GM04504 (cell line): ENCODE measurements around the gene TSHZ3.
A peak's percentile ranks its signal among the peaks of the same experiment; 100 is the strongest.

ENCODE experiments used
- DNase-seq: peaks from one replicate; pipeline ENCODE4 v3.0.0-alpha.2; 2012; ENCODE audit warnings: low read depth

TSHZ3 gene

DNA sequence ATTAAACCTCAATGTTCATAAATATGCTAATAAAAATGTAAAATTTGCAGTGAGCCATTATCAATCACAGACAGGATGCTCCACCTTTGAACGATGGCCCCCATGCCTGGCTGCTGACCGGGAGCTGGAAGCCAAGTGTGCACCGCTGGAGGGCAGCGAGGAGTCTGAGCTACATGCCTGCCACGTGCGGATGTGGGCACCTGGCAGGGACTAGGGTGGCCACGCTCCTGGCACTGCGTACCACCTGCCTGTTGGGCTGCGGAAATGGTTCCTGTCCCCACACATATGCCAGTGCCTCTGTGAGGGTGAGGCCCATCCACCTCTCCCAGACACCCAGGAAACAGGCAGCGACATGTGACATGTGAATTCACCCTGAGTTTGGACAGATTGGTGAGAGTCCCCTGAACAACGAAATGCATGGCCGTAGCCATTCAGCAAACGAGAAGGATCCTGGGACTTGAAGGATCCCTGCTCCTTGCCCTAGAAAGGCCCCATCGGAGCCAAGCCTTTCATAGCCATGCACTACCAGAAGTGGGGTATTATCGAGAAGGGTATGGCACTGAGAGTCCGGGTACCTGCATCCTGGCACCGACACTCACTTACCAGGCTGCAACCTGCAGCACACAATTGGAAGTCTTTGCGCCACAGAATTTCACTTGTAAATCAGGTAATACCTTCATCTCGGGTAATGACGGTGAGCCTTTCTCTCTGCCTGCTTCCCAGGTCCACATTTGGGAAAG is 35.8 kb downstream of the TSHZ3 start:
- no peak for DNase-seq

DNA sequence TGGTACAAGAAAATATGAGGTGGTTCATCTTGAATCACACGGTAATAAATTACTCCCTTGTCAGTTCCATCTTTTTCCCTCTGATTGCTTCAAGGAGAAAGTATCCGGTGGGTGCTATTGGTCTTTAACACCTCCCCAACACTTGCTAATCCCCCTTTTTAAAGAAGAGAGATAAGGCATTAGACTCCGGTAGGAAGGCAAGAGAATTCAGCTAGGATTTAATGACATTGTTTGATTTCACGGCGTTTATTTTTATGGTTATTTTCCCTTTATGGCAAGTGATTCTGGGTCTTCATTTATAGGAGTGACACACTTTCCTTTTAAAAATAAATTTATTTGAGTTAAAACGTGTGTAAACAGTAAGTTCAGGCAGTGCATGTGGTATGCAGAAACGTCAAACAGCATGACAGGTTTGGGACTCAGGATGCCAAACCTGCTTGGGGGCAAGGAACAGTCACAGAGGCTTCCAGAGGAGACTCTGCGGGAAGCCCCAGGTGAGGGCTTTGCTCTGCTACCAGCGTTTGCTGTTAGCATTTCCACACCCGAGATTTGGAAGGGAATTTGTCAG is 36.5 kb downstream of the TSHZ3 start:
- no peak for DNase-seq

DNA sequence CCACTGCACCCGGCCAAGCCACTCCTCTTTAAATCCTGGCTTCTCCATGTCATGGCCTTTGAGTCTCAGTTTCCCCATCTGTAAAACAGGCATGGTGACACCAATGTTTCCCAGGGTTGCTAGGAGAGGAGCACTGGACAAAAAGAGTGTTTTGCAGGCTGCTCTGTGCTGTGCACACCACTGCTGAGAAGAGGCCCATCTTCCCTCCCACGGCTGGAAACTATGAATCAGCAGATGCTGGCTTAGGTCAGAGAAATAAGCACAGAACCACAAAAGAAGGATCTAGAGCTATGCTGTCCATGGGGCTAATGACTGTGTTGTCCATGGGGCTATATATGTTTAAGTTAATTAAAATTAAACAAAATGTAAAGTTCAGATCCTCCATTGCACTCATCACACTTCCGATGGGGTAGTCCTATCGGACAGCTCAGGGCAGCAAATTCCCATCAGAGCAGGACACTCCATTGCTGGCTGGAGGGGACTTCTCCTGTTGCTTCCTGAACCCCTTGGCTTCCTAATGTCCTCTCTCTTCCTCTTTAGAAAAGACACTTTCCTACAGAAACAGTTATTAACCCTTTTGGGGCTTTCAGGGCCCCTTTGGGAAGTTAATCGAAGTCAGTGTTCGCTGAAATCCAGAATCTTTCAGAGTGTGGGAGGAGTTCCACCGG is 37.1 kb downstream of the TSHZ3 start:
- peak; percentile 58 for DNase-seq

DNA sequence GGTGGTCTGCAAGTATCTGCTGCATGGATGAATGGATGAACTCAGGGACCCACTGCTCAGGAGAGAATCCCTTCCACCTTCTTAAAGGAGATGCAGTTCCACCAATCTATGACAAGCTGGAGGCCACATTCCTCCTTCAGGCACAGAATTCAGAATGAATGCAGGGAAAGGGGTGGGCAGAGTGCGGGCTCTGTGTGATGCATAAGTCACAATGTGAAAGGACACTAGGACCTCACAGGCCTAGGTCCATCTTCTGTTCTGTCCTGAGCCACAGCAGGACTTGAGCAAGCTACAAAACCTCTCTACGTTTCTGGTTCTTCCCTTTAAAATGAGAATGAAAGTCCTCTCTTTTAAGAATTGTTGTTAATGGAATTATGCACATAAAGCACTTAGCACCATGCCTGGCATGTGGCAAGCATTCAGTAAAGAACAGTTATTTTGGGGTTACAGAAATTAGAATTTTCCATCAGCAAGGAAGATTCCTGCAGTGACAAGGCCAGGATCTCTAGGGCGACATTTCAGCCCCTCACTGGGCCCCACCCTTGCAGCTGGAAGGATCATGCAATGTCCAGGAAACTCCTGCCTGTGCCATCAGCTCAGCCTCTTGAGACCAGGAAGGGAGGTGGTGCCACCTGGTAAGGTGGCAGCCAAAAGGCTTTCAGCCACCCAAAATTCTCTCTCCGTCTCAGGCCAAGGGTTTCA is 38.7 kb downstream of the TSHZ3 start:
- no peak for DNase-seq

DNA sequence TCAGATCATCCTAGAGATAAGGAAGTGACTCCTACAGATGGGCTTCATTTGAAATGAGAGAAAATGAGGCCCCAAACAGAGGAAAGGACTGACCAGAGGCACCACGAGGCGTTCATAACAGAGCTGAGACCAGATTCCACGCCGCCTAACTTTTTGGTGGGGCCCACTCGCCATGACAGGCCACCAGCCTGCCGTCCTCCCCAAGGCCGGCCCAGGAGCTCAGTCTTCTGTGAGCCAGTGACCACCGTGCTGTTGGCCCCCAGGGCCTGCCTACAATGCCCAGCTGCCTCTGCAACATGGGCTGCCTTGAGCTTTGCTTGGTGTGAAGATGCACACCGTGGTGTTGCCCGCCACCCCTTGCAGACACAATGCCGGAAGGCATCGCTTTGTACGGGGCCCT is 40.5 kb downstream of the TSHZ3 start:
- DNase-seq, result no peak

DNA sequence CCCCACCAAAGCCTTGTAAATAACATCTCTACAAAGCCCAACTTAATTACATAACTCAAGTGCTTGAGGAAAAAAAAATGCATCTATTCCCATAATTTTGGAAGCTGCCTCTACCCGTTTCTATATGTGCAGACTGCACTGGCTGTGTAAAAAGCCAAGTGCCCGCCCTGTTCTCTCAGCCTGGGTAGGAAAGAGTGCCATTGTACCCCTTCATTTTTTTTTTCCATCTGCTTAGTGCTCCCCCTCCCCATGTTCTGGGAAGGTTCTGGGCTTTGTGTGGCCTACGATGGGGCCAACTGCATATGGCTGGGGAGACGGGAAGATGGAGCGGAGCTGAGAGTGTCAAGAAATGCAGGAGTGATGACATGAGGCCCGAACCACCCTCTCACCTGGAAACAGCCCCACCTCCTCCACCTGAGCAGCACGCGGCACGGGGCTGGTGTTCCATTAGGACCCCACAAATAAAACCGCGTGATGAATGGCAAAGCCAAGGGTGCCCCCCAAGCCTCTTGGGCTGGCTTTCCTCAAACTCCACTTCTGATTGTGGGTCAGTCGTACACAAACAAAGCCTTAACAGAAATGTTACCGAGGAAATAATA is 42.1 kb downstream of the TSHZ3 start:
- DNase-seq, result no peak

DNA sequence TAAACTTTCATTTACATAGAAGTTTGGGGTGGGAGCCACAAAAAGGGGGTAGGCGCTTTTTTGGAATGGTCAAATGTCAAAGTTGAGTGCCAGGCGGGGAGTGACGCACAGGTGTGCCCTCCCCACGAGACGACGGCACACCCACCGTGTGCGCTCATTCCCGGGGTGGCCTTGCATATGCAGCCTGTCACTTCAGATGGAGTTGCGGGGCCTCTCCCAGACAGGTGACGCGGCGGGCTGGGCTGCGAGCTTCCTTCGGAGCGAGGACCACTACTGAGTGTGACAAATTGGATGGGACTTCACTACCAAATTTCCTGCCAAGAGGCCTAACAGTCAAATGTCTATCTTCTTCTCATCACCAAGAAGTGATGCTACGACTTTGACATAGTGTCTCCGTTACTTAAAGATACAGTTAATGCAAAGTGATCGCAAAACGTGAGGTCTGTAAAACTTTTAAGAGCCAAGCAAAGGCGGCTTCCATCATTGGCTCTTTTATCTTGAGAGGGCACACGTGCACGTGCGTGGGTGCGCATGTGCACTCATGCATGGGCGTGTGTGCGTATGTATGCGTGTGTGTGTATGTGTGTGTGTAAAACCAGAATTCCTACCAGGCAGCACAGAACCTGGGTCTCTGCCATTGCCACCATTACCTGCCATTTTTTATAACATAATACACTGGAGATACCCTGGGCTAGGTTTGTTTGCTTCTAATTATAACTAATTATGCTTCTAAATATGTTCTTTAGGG is 43.1 kb downstream of the TSHZ3 start:
- DNase-seq, result no peak

DNA sequence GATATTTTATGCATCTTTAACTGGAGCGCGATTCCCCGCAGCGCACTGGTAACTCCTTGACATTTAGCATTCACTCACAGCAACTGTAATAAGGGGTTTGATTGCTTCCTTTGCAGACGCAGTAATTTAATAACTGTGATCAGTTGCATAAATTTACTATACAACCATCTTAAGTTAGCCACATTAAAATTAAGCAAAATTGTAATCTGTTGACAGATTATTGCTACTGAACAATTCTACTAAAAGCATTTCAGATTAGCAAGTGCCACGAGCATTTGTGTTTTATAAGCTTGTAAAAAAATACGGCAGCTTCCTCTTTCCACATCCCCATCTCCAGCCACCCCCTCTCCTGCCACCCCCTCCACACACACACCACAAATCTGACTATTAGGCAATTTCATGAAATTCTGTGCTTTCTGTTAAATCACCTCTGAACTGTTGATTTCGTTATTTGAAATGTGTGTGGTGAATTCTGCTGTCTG is 44.4 kb downstream of the TSHZ3 start:
- no peak for DNase-seq

DNA sequence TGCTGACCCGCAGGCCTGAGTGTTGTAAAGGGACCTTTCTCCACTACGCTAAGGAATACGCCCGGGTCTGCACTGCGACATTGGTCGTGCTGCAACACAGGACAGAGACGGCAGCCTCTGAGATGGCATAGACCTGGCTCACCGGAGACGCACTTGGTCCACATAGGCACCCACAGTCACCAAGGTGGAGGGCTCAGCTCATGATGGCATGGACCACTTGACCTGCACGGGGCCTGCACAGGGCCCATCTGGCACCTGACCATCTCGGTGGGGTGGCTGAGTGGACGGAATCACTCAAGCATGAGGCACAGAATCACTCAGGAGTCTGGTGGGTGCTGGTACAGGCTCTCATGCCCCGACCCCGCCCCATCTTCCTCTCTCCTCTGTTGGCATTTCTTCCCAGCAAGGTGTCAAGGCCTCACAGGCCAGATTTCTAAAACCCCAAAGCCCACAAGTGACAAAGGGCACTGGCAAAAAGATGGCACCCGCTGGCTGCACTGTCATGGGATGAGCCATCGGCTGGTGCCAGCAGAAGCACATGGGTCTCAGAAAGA is 45.9 kb downstream of the TSHZ3 start:
- no peak for DNase-seq

DNA sequence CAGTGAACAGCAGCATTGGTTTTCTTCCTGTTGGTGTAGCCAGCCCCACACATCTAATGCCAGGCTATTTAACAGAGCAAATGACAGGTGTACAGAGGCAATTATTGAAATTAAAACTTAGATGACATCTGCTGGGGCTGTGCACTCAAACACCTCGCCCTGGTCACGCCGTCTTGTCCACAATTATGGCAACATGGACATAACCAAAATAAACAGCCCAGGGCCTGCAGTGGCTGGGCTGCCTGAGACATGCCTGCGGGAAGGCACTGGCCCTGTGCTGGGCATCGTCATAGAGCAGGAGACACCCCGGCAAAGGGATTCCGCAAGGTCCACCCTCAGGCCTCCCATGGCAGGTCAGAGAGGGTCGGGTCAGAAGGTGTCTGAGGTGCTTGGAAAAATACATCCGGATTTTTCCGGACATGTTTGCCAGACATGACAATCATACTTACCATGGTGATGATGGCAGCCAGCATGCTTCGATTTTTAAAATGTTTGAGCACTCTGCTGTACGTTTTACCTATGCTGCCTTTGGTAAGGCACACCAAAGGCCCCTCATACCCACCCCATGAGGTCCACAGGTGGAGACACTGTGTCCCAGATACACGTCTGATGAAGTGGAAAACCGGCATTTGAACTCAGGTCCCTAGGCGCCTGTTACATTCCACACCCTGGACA is 47.8 kb downstream of the TSHZ3 start:
- DNase-seq, result no peak

DNA sequence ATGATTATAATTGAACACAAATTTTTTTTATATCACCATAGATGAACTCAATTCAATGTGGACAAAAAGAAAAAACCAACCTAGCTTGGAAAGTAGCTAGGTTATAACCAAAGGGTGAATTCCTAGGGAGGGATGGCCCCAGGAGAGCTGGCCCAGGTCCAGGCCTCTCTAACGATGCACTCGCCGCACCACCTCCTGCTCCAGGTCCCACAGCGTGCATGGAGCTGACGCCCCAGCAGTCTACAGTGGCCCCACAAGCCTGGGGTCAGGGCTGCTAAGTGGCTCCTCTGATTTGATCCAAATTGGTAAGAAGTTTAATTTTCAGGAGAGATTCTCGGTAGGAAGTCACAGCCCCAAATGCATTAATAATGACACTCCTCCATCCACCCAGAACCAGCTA is 48.8 kb downstream of the TSHZ3 start:
- no peak for DNase-seq

DNA sequence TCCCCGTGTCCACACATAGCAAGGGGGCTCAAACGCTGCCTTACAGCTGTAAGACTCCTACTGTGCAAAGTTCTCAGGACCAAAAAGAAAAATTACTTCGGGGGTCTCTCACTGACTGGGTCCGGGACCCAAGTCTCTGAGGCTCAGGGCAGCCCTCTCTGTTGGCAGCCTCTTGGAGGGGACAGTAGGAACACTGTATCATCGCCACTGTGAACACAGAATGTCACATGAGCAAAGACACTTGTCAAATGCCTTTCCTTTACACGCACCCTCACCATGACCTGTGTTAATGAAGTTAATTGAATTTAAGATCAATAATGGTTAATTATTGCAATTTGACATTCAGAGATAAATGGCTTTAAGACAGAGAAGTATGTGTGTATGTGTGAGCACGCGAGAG is 49.6 kb downstream of the TSHZ3 start:
- no peak for DNase-seq

DNA sequence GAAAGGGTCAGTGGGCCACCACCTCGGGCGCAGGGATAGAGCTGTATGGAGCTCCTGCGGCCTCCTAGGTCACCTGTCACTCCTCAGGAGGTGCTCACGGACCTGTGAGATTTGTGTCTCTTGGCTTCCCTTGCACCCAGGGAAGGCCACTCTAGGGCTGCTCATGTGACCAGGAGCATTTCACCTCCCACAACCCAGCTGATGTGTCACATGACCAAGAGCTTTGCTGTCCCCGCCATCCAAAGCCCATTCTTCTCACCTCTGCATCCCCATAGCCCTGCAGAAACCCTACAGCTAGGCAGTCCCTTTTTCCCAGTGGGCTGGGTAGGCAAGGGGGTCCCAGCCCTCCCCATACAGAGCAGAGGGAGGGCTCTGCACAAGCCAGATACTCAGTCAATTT is 51.2 kb downstream of the TSHZ3 start:
- DNase-seq, result no peak

DNA sequence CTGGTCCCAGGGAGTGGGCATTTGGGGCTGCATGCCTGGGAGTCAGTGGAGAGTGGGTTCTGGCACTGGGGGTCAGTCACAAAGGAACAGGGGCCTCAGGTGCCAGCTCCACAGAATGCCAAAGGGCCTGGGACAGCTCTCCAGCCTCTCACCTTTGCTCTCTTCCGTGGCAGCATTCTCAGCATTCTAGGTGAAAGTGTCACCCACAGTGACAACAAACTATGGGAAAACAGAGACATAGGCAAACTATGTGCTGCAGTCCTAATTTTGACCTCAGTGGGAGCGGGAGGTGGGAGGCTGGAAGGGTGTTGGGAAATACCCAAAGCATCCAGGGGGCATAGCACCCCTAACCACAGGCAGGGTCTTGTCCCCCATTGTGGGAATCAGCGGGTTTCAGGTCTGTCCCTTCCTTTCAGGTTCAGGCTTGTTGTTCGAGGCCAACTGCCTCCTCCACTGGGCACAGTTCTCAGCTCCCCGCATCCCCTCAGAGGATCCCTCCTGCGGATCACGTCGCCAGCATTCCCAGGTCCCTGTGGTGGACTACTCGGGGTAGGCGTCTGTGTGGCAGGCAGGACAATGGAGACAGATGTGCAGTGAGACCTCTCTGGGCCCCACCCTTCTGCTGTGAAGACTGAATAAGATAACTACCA is 52.4 kb downstream of the TSHZ3 start:
- no peak for DNase-seq

DNA sequence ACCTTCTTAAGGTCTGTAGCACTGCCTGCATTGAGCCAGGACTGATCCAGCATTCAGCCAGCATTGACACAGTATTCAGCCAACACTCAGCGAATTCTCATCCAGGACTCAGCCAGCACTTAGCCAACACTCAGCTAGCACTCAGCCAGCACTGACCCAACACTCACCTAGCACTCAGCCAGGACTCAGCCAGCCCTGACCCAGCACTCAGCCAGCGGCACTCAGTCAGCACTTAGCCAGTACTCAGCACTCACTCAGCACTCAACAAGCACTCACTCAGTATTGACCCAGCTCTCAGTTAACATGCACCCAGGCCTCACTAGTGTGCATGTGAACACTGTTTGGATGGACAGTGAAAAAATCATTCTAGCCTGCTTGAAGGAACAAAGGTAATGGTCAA is 55.0 kb downstream of the TSHZ3 start:
- no peak for DNase-seq

DNA sequence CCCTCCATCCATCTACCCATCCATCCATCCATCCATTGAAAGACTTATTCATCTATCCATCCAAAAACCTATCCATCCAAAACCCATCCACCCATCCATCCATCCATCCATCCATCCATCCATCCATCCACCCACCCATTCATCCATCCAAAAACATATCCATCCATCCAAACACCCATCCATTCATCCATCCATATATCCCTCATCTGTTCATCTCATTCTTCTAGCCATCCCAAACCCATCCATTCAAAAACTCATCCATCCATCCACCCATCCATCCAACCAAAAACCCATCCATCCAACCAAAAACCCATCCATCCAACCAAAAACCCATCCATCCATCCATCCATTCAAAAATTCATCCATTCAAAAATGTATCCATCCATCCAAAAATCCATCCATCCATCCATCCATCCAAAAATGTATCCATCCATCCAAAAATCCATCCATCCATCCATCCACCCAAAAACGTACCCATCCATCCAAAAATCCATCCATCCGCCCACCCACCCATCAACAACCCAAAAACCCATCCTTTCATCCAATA is 56.5 kb downstream of the TSHZ3 start:
- no peak for DNase-seq

DNA sequence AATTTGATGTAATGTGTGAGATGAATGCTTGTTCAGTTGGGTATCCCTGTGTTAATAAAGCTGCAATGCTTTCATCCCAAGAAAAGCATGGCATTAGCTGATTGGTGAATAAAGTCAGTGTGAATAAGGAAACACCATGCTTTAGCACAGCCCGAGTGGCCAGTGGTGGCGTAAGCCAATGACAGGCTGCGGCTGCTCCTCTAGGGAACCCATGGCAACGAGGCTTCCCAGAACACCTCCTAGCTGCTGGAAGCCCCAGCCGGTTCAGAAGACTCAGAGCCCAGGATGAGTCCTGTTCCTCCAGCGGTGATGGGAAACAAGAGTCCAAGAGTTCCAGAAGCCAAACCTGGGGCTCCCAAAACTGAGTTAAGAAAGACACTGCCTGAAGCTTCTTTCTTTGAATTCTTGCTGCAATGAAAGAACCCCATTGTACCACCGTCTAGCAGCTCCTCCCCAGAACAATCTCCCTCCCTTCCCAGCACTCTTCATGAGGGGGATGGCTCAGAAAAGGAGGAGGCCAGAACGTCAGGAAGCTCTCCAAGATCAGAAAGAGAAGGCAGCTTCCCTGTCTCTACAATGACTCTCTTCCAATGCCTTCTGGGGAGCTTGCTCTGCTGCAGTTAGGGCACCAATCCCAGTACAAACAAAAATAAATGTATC is 58.2 kb downstream of the TSHZ3 start:
- no peak for DNase-seq

DNA sequence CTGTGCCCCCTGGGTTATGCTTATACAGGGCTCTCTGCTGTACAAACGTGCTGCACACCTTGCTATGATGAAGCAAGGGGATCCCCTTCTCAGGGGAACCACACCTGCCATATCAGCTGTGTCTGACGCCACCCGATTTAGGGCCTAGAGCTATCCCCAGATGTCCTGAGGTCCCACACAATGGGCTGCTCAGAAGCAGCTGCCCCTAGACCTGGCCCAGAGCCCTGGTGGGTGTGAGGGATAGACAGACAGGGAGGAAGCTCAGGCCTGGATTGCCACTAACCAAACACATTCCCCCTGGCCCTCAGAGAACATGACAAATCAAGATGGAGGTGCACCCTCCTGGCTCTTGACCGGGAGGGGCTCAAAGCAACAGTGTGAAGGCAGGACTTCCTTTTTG is 59.3 kb downstream of the TSHZ3 start:
- no peak for DNase-seq

DNA sequence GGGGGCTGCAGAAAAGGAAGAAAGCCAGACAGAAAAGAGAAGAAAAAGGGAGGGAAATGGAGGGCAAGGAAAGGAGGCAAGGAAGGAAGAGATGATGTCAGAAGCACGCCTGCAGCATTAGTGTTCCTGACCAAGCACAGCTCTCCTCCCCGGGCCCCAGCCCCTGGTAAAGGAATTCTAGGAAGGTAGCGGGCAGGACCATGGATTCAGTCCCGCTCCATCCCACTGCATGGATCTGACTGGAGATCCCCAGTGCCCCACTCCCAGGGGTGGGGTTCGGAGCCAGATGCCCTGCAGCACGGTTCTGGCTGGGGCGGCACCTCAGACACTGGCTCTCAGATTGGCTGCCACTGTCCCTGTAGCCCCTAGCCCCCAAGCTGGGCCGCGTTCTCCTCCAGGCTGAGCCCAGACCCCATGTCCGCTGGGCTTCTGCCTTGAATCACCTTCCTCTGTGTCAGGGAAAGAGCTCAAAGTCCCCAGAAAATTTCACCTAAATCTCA is 59.8 kb downstream of the TSHZ3 start:
- DNase-seq, result no peak
